Raji (cell line): Measurements from ENCODE around the gene SPARC.

Source experiments
- POLR2A ChIP-seq: IDR thresholded peaks from 2 replicates; pipeline ENCODE4 v1.6.1; 2011; ENCODE audit warnings: low read depth, low read length, control low read depth; ENCODE audit not compliant: insufficient read depth

Gene SPARC

GRCh38 chr5:151683986-151684588 is 2.6 kb downstream of the SPARC start:
- no peak for TF ChIP-seq POLR2A

DNA sequence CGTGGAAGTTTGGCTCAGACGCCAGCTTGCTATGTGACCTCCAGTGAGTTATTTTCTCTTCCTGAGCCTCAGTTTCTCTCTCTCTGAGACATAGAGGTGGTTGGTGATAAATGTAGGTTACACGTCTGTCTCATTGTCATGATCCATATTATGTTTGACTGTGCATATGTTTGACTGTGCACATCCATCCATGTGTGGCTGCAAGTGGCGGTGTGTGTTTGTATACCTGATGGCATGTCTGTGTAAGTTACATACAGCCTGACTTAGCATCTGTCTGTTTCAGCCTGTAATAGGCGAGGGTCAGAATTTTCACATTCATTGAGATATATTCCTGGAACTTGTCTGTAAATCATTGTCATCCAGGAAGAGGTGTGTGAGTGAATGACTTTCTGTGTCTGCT is 3.3 kb downstream of the SPARC start:
- TF ChIP-seq POLR2A: no peak

GRCh38 chr5:151682751-151683331 is 3.9 kb downstream of the SPARC start:
- TF ChIP-seq POLR2A: no peak

- no peak for TF ChIP-seq POLR2A
Observed at GRCh38 chr5:151682240-151682639, 4.5 kb downstream of the SPARC start.

GRCh38 chr5:151680944-151681427 is 5.7 kb downstream of the SPARC start:
- TF ChIP-seq POLR2A: no peak

- TF ChIP-seq POLR2A: no peak
Observed at GRCh38 chr5:151679421-151680155, 7.1 kb downstream of the SPARC start.

GRCh38 chr5:151678713-151679112 is 8.0 kb downstream of the SPARC start:
- TF ChIP-seq POLR2A: no peak

GRCh38 chr5:151677776-151678545 is 8.8 kb downstream of the SPARC start:
- no peak for TF ChIP-seq POLR2A

DNA sequence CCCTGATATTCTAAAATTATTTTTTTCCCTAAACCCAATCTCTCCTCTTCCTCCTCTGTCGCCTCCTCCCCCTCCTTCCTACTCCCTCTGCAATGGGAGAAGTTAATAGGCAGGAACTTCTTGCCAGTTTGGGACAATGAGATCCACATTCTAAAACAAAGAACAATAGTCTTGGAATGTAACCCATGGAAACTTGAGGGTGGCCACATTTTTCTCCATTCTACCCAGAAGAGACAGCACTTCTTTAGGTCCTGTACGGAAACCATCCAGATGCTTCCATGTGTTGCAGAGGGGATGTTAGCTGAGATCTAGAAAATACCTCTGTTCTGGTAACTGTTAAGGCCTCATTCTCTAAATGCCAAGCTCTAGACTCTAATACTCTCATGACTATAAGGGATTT is 10.0 kb downstream of the SPARC start:
- no peak for TF ChIP-seq POLR2A

GRCh38 chr5:151676314-151676712 is 10.4 kb downstream of the SPARC start:
- no peak for TF ChIP-seq POLR2A

DNA sequence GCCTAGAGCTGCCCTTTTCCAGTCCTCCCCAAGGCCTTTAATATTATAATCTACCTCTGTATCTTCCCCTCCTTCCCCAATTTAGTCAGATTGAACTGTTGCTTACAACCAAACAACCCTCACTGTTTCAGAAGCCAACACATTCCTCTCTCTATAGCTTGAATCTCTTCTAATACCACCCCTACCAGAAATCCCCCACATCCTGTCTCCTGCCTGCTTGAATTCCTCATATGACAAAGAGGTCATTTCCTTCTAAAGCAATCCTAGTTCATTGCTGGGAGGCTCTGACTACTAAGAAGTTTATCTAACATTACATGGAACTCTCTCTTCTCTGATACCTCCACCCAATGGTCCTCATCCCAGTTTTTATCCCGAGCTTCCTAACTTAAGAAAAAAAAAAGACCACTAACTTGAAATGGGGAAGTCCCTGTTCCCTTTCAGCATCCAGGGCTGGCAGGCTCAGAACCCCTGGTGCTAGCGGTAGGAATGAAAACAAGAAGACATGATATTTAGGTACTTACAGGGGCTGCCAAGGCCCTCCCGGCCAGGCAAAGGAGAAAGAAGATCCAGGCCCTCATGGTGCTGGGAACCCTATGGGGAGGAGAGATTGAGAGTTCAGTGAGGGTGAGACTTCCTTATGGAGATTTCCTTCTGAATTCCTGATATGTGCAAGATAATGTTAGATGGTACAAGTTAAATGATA is 11.0 kb downstream of the SPARC start:
- TF ChIP-seq POLR2A: no peak

DNA sequence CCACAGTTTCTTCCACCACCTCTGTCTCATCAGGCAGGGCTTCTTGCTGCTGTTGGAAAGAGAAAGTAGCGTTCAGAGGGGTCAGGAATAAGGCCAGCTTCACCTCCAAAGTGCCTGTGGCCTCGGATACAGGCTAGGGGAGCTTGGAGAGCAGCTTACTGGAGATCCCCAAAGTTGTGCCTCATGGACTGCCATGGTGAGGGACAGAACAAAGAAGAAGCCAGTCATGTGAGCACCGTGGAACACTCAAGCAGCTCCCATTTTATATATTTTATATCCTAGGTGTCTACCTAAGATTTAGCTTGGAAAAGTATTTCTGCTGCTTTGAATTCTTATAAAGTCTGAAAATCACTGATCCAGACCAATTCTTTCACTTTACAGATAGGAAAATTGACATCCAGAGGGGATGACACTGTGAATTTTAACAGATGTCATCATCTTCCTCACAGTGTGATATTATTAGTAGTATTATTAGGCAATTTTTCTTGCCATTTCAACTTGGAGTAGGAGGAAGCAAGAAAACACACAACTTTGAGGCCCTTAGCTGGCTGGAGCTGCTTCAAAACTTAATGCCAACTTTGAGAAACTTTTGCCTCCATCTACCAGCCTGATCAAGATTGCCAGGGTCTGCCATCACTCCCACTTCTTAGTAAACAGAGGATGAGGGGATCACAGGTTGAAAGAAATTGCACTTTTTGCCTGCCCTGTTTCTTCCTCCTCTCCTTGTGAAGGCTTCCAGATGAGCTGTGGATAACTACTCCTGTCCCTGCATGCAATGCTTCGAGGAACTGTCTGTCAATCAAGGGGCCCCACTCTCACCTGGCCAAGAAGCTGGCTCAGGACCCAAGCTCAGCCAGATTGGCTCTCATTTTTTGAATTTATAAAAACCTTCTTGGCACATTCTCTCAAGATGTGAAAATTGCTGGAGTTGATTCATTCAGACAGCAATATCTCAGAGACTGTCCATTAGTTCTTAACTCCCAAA is 11.8 kb downstream of the SPARC start:
- TF ChIP-seq POLR2A: no peak

GRCh38 chr5:151673421-151673820 is 13.3 kb downstream of the SPARC start:
- TF ChIP-seq POLR2A: no peak

DNA sequence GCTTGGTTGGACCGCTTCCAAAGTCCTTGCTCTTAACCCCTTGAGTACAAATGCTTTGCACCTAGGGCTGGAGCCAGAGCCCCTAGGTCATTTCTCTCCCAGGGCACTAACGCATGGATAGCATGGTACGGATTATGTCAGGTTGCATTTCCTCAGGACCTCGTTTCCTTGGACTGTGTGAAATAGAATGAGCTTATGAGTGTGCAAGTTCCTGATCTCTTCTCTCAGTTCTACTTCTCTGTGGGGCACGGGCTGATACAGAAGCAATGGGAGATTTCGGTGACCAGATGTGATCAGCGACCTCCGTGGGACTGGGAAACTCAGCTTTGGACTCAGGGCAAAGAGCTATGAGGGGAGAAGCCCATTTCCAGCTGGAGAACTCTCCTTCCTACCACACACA is 14.2 kb downstream of the SPARC start:
- no peak for TF ChIP-seq POLR2A
